Osteocyte (in vitro differentiated cells): ENCODE data around the gene ASAP2. TPM values are rescaled to one million over a fixed set of nuclear protein-coding genes. Genes with fewer than 3 reads are reported as not detected.
A peak's percentile ranks its signal among the peaks of the same experiment; 100 is the strongest.

ENCODE experiments used
- DNase-seq: peaks from one replicate; pipeline ENCODE4 v3.0.0; 2021; ENCODE audit warnings: mixed read lengths; ENCODE audit not compliant: unreplicated experiment; ENCODE audit errors: extremely low spot score
- H3K27ac Mint-ChIP-seq: one replicate; pipeline ENCODE4 v1.8.0; 2021; ENCODE audit warnings: mild to moderate bottlenecking, mixed read lengths; ENCODE audit not compliant: unreplicated experiment
- H3K27me3 Mint-ChIP-seq: one replicate; pipeline ENCODE4 v1.8.0; 2021; ENCODE audit warnings: mixed read lengths; ENCODE audit not compliant: unreplicated experiment
- H3K36me3 Mint-ChIP-seq: one replicate; pipeline ENCODE4 v1.8.0; 2021; ENCODE audit warnings: mixed read lengths; ENCODE audit not compliant: unreplicated experiment
- H3K4me1 Mint-ChIP-seq: one replicate; pipeline ENCODE4 v1.8.0; 2021; ENCODE audit warnings: mixed read lengths; ENCODE audit not compliant: unreplicated experiment
- H3K4me3 Mint-ChIP-seq: one replicate; pipeline ENCODE4 v1.8.0; 2021; ENCODE audit warnings: mild to moderate bottlenecking, moderate library complexity, mixed read lengths; ENCODE audit not compliant: unreplicated experiment
- H3K9me3 Mint-ChIP-seq: one replicate; pipeline ENCODE4 v1.8.0; 2021; ENCODE audit warnings: mixed read lengths; ENCODE audit not compliant: unreplicated experiment
- CTCF ChIP-seq: fragments of 200-600 bp; sonication (generic); IDR thresholded peaks from 2 replicates; pipeline ENCODE4 v1.5.0; 2021; ENCODE audit warnings: antibody characterized with exemption, mild to moderate bottlenecking, moderate library complexity
- total RNA-seq: library from RNA; stranded (reverse); gene quantifications from 2 replicates; pipeline ENCODE4 v1.2.1, GENCODE V29; 2021

Gene ASAP2
- total RNA-seq, 1 donor from 2014 or later, result 91.0 TPM

- TF ChIP-seq CTCF, result no peak
- DNase-seq, result no peak
- no peaks in the 10 kb centered on the region for H3K27me3 Mint-ChIP-seq
- H3K27ac Mint-ChIP-seq, result peak overlapping the region; percentile 96
- peaks cover 21% of the 10 kb centered on the region for H3K36me3 Mint-ChIP-seq
- H3K9me3 Mint-ChIP-seq, result peaks cover 16% of the 10 kb centered on the region
- H3K4me3 Mint-ChIP-seq, result peak overlapping the region; percentile 46
- peaks cover 74% of the 10 kb centered on the region for H3K4me1 Mint-ChIP-seq
These were observed 61.9 kb downstream of the ASAP2 start for GRCh38 chr2:9268301-9269080.

- H3K4me3 Mint-ChIP-seq, result no peak overlapping the region
- no peak for DNase-seq
- H3K4me1 Mint-ChIP-seq, result peaks cover 76% of the 10 kb centered on the region
- H3K27me3 Mint-ChIP-seq, result no peaks in the 10 kb centered on the region
- H3K36me3 Mint-ChIP-seq, result peaks cover 21% of the 10 kb centered on the region
- TF ChIP-seq CTCF, result no peak
- H3K27ac Mint-ChIP-seq, result peak overlapping the region; percentile 81
- H3K9me3 Mint-ChIP-seq, result peaks cover 16% of the 10 kb centered on the region
These were observed 62.7 kb downstream of the ASAP2 start for GRCh38 chr2:9269295-9269694.

- DNase-seq, result no peak
- Mint-ChIP-seq H3K4me1 (peaks cover 76% of the 10 kb centered on the region), H3K27me3 (no peaks in the 10 kb centered on the region), H3K9me3 (peaks cover 16% of the 10 kb centered on the region), H3K27ac (peak overlapping the region; percentile 81), H3K36me3 (peaks cover 21% of the 10 kb centered on the region), H3K4me3 (no peak overlapping the region)
- no peak for TF ChIP-seq CTCF
These were observed 63.2 kb downstream of the ASAP2 start for GRCh38 chr2:9269695-9270360.

GRCh38 chr2:9271091-9271490 is 64.5 kb downstream of the ASAP2 start:
- TF ChIP-seq CTCF, result no peak
- Mint-ChIP-seq H3K27me3 (no peaks in the 10 kb centered on the region), H3K4me3 (no peak overlapping the region), H3K27ac (peak overlapping the region; percentile 50), H3K36me3 (peaks cover 21% of the 10 kb centered on the region), H3K9me3 (peaks cover 16% of the 10 kb centered on the region), H3K4me1 (peaks cover 80% of the 10 kb centered on the region)
- DNase-seq, result no peak

- Mint-ChIP-seq H3K27me3 (no peaks in the 10 kb centered on the region), H3K9me3 (peaks cover 16% of the 10 kb centered on the region), H3K4me1 (peaks cover 76% of the 10 kb centered on the region), H3K4me3 (no peak overlapping the region), H3K27ac (peak overlapping the region; percentile 2), H3K36me3 (peaks cover 21% of the 10 kb centered on the region)
- no peak for TF ChIP-seq CTCF
- DNase-seq, result no peak
These were observed 65.1 kb downstream of the ASAP2 start for GRCh38 chr2:9271691-9272090.
